ENCODE data around the gene TBCC.

- no peak for TF ChIP-seq CTCF (IDR thresholded peaks at IDR 0.05 in 4 of 5, conservative IDR thresholded peaks at IDR 0.05 in 1 of 5)
- no peak for TF ChIP-seq POLR2A (IDR thresholded peaks at IDR 0.05)
Measured at GRCh38 chr6:42697268-42697655, 48.6 kb downstream of the TBCC start.
